HG02884 (cell line): ENCODE data around the gene ZFTA.
"Not testable (repeated sequence)": the region's sequence is repeated elsewhere in the genome, so short reads cannot be mapped to it uniquely, and the experiment has no call there.

Source experiments
- ATAC-seq: cut with Tn5 transposase; IDR thresholded peaks from one replicate; pipeline ENCODE4 v1.9.1; 2021; ENCODE audit warnings: mild to moderate bottlenecking, moderate library complexity; ENCODE audit not compliant: unreplicated experiment

ZFTA gene

GRCh38 chr11:63779039-63779438 is 10.5 kb upstream of the ZFTA start:
- no peak for ATAC-seq

GRCh38 chr11:63775191-63775590 is 6.6 kb upstream of the ZFTA start:
- no peak for ATAC-seq

DNA sequence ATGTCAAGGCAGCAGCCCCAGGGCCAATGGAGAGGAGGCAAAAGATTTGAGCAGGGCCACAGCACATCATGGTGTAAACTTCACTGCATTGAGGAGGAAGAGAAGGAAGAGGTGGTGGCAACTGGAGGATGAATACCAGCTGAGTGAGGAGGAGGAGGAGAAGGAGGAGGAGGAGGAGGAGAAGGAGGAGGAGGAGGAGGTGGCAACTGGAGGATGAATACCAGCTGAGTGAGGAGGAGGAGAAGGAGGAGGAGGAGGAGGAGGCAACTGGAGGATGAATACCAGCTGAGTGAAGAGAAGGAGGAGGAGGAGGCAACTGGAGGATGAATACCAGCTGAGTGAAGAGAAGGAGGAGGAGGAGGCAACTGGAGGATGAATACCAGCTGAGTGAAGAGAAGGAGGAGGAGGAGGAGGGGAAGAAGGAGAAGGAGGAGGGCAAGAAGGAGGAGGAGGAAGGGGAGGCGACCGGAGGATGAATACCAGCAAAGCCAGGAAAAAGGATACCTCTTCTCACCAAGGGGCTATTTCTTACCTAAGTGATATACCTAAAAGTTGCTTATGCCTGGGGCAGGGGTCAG is 3.3 kb upstream of the ZFTA start:
- not testable (repeated sequence) for ATAC-seq

DNA sequence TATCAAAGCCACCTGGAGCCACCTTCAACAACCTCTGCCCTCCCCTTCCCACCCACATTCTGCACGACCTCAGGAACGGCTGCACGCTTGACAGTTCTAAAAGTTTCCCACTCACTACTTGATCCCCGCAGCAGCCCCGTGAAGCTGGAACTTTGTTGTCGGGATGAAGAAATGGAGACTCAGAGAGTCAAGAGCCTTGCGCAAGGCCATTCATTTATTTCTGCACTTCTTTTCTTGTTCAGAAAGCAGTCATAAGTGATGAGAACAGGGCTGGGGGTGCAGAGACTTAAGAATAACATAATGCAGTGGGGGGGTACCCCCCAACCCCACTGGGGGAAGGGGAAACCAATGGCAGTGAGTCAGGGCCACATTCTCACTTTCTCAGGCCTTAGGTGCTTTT is 2.2 kb upstream of the ZFTA start:
- ATAC-seq = no peak

GRCh38 chr11:63769714-63770455 is 1.3 kb upstream of the ZFTA start:
- no peak for ATAC-seq

DNA sequence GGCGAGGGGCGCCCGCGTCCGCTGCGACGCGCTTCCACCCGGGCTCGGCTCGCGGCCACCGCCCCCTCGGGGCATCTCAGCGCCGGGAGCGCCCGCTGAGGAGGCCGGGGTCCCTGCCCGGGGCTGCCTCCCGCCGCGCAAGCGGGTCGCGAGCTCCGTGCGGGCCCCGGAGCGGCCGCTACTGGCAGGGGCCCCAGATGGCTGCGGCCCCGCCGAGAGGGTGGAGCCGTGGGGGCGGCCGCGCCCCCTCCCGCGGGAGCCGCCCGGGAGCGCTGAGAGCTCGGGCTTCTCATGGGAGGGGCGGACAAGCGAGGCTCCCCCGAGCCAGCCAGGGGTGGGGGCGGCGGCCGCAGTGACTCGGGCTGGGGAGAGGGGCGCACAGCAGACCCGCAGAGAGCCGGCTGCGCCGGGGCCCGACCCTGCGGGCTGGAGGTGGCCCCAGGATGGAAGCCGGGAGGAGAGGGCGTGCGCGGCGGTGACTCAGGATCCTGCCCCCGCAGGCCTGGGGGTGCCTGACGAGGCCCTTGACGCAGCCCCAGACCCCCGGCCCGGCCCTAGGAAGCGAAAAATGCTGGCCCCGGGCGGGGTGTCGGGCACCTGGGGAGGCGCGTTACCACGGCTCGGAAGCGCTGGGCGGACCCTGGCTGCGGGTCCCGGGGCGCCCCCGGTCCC is 603 bp upstream of the ZFTA start:
- ATAC-seq = peak; percentile 27

DNA sequence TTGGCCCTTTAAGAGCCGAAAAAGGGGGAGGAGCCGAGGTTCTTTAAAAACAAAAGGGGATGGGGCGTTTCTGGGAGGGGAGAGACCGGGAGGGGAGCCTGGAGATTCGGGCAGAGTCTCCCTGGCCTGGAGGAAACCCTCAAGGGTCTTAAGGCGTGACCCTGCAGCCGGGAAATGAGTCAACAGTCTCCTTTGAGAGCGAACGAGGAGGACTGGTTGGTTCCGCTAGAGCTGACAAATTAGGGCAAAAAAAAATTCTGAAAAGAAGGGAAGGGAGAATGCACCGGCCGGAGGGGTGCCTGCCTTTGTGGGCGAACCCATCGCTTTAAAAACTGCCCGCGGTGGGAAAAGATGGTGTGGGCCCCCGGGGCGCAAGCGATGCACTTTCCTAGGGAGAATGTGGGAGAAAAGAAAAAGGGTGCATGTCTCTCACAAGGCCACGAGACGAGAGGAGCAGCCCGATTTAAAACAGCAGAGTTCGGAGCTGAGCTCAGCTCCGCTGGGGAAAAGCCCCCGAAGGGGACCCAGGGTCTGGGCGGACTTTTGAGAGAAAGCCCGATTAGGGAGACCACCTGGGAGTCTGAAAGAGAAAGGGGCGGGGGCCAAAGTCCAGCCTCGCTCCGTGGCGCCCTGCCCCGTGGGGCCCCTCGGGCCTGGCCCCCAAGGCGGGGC is 874 bp downstream of the ZFTA start:
- no peak for ATAC-seq

GRCh38 chr11:63767267-63767564 is 1.4 kb downstream of the ZFTA start:
- ATAC-seq = no peak

DNA sequence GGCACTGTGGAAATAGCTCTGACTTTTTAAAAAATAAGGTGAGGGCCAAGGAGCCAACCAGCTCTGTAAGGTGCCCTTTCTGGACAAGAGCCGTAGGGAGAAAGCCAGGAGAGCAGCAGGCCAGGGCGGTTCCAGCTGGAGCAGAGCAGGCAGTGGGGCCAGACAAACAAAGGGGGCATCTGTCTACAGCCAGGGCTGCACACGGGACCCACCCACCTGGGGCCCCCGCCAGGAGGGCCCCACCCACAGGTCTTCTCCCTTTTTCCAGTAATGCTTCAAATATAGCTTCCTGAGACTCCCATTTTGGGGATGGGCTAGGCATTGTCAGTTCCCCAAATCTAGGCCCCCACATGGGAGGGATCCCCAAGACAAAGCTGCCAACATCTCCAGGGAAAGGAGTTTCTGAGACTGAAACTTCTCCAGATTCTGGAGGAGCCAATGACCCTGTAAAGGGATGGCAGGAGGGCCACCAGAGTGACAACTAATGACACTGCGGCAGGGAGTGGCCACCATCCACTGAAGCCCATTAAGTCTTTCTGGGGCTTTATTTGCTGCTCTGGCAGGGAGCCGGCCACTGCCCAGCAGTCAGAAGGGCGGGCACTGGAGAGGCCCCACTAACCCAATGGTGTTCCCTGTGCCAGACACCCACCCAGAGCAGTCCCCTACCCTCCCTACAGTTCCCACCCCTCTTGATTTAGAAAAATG is 1.9 kb downstream of the ZFTA start:
- no peak for ATAC-seq

- ATAC-seq = no peak
Measured at GRCh38 chr11:63765688-63766241, 2.8 kb downstream of the ZFTA start.

DNA sequence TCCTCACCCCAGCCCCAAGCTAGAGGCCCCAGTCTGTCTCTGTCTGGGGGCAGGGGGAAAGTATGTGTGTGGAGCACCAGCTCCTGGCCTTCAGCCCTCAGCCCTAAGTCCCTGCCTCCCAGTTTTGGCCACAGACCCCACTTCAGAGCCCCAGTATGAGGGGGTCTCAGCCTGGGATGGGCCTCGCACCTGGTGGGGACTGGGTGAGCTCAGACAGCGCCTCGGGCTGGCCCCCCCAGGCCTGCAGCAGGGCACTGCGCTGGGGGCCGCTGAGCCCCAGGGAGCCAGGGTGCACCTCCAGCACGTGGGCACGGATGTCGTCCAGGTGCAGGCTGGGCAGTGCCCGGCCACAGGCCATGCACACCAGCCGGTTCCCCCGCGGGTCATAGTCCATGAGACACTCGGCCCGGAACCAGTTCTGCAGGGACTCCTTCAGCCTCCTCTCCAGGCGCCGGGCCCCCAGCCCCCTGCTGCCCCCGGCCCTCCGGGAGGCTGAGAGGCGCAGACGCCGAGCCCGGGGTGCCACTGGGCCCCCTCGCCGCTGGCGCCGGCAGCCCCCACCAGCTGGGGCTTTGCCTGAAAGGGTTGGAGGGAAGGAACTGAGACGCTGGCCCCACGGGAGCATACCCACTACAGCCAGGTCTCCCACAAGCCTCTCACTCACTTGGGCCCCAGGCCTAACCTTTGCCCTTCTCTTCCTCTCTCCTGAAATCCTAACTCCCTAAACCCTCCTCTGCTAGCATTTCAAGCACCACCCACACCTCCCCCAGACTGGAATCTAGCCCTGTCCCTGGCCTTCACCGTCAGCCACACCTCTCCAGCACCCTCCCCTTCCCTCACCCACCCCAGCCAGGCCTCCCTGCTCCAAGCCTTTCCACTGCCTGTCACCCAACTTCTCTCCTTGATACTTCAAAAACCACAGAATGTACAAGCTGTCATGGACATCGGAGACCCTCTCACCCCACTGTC is 3.6 kb downstream of the ZFTA start:
- no peak for ATAC-seq

DNA sequence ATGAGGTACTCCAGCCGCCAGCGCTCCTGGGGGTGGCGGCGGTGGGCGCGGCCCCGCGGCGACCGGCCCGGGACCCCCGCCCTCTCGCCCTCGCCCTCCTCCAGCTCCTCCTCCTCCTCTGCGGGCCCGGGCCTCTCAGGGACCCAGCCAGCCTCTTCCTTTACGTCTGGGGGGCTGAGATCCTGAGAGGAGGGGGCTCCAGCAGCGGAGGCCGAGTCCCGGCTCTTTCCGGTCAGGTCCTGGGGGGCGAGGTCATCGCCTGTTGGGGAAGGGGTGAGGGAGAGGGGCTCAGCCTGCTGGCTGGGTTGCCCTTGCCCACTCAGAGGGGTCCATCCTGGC is 4.3 kb downstream of the ZFTA start:
- no peak for ATAC-seq

DNA sequence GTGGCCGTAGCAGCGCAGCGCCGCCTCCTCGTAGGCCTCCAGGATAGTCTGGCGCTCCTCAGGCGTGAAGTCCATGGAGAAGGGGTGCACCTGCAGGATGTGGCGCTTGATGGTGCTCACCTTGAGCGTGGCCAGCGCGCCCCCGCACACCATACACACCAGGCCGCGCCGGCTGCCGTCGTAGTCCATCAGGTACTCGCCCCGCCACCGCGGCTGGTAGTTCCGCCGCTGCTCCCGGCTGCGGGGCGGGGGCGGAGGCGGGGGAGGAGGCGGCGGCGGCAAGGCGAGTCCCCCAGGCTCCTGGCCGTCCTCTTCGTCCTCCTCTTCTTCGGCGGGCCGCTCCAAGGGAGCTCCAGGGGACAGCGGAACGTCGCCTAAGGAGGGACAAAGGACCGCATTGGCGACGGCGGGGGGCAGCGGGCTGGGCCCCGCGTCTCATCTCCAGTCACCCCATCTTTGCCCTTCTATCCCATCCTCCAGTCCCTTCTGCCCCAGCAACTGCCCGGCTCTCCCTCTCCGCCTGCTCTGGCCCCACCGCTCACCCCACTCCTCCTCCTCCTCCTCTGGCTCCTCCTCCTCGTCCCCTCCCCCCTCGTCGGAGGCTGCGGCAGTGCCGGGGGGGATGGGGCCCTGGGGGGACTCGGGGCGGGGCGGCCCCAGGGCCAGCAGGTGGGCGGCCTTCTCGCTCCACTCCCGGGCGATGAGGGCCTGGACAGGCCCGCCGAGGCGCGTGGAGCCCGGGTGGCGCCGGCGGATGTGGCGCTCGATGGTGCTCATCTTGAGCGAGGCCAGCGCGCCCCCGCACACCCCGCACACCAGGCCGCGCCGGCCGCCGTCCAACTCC is 4.9 kb downstream of the ZFTA start:
- ATAC-seq = no peak

DNA sequence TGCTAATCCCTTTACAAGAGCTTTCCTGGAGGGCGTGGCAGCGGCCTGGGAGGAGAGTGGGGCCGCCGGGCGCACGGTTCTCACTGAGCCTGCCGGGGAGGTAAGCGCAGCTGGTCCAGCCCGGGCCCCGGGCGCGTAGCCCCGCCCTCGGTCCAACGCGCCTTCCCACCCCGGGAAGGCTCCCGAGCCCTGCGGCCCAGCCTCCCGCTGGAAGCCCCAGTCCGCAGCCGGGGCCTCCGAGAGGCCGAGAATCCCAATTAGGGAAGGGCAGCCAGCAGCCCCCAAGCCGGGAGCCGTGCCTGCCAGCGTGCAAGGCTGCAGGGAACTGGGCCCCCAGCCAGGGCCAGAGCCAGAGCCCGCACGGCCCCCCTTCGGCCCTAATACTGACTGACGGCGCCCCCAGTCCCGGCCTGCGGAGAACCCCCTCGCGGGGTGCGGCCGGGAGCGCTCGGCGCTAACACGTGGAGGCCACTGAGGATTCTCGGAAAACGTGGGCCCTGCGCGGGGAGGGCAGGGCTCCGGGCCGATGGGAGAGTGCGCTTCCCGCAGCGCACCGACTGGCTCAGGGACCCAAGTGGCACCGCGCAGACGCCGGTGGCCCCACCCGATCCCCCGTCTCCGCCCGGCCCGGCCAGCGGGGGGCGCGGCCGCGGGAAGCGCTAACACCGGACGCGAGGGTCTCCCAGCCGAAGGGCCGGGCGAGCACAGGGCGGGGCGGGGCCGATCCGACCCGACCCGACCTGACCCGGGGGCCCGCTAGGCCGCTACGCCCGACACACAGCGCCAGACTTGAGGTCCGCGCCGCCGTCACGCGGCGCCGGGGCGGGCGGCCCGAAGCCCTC is 5.7 kb downstream of the ZFTA start:
- ATAC-seq = no peak

GRCh38 chr11:63761931-63762653 is 6.5 kb downstream of the ZFTA start:
- ATAC-seq = no peak

GRCh38 chr11:63761188-63761587 is 7.4 kb downstream of the ZFTA start:
- ATAC-seq = no peak

GRCh38 chr11:63760487-63761079 is 8.0 kb downstream of the ZFTA start:
- no peak for ATAC-seq
